Breast epithelium (tissue), 4 donors: ENCODE measurements around the gene DSCAML1. TPM values are rescaled to one million over a fixed set of nuclear protein-coding genes. Genes with fewer than 3 reads are reported as not detected.

ENCODE experiments used
- DNase-seq, 2 donors: peaks; one replicate each; pipeline ENCODE4 v3.0.0-alpha.2; 2019; ENCODE audit warnings: low spot score in 2 of 2
- H3K27ac ChIP-seq, 2 donors: fragments of 200-600 bp; sonication (generic) in 1 of 2; one replicate each; pipeline ENCODE4 v1.5.1; 2016 to 2019; ENCODE audit warnings: mild to moderate bottlenecking in 1 of 2
- H3K27me3 ChIP-seq, 2 donors: fragments of 200-600 bp; sonication (generic) in 1 of 2; one replicate each; pipeline versions ENCODE4 v1.5.1 to v1.6.0; 2017 to 2019; ENCODE audit warnings: control low read depth in 1 of 2, mild to moderate bottlenecking in 1 of 2
- H3K36me3 ChIP-seq: fragments of 200-600 bp; one replicate; pipeline ENCODE4 v1.5.1; 2019
- H3K4me1 ChIP-seq, 2 donors: fragments of 200-600 bp; sonication (generic); one replicate each; pipeline ENCODE4 v1.5.1; 2016 to 2019; ENCODE audit warnings: control low read depth in 1 of 2
- H3K4me3 ChIP-seq, 3 donors: fragments of 200-600 bp; sonication (generic); 1 replicate in 2 of 3; 2 replicates in 1 of 3; pipeline ENCODE4 v1.5.1; 2016 to 2019; ENCODE audit warnings: mild to moderate bottlenecking in 3 of 3, moderate library complexity in 2 of 3
- H3K9me3 ChIP-seq, 2 donors: fragments of 200-600 bp; sonication (generic) in 1 of 2; one replicate each; pipeline ENCODE4 v1.5.1; 2016 to 2019; ENCODE audit warnings: control low read depth in 1 of 2
- POLR2A ChIP-seq: fragments of 450-650 bp; IDR thresholded peaks from one replicate; pipeline ENCODE4 v1.6.1; 2016; ENCODE audit warnings: antibody characterized with exemption, mild to moderate bottlenecking, moderate library complexity
- POLR2AphosphoS5 ChIP-seq, 3 donors: sonication (generic); formaldehyde crosslinking; IDR thresholded peaks; one replicate each; pipeline ENCODE4 v1.6.1; 2017; ENCODE audit warnings: antibody characterized with exemption in 3 of 3
- intact Hi-C: fragments of 100-400 bp; cut with DNase I; formaldehyde crosslinking; loops from one replicate; pipeline ENCODE4 v1.15.1; 2023; ENCODE audit warnings: low total_unique reads
- total RNA-seq, 3 donors: library from RNA; depleted of rRNA; stranded (reverse); fragments of >200 nt; gene quantifications; one replicate each; pipeline ENCODE4 v1.1.0, GENCODE V29; 2016
- TF ChIP-seq, protein P1 (sequence below), 3 donors: fragments of 450-650 bp; IDR thresholded peaks; one replicate each; pipeline ENCODE4 v1.5.1; 2016 to 2017; ENCODE audit warnings: antibody characterized with exemption in 3 of 3, mild to moderate bottlenecking in 3 of 3, moderate library complexity in 3 of 3

DSCAML1 gene
- total RNA-seq, 3 donors from 2014 or later, result 0.33 to 1.8 (median 0.64) TPM

GRCh38 chr11:117501237-117501898 lies 295.6 kb downstream of the DSCAML1 start:
- Histone ChIP-seq H3K9me3 (no peaks in the 10 kb centered on the region), H3K27me3 (no peaks in the 10 kb centered on the region), H3K27ac (no peak overlapping the region), H3K4me3 (no peak overlapping the region), H3K4me1 (no peaks in the 10 kb centered on the region), H3K36me3 (no peaks in the 10 kb centered on the region)
- TF ChIP-seq POLR2A, result no peak
- no peak for TF ChIP-seq POLR2AphosphoS5 (IDR thresholded peaks at IDR 0.05)
- TF ChIP-seq, protein P1, sequence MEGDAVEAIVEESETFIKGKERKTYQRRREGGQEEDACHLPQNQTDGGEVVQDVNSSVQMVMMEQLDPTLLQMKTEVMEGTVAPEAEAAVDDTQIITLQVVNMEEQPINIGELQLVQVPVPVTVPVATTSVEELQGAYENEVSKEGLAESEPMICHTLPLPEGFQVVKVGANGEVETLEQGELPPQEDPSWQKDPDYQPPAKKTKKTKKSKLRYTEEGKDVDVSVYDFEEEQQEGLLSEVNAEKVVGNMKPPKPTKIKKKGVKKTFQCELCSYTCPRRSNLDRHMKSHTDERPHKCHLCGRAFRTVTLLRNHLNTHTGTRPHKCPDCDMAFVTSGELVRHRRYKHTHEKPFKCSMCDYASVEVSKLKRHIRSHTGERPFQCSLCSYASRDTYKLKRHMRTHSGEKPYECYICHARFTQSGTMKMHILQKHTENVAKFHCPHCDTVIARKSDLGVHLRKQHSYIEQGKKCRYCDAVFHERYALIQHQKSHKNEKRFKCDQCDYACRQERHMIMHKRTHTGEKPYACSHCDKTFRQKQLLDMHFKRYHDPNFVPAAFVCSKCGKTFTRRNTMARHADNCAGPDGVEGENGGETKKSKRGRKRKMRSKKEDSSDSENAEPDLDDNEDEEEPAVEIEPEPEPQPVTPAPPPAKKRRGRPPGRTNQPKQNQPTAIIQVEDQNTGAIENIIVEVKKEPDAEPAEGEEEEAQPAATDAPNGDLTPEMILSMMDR (IDR thresholded peaks at IDR 0.05), result no peak
- intact Hi-C loops, result no loop called here
- DNase-seq, result no peak

DNA sequence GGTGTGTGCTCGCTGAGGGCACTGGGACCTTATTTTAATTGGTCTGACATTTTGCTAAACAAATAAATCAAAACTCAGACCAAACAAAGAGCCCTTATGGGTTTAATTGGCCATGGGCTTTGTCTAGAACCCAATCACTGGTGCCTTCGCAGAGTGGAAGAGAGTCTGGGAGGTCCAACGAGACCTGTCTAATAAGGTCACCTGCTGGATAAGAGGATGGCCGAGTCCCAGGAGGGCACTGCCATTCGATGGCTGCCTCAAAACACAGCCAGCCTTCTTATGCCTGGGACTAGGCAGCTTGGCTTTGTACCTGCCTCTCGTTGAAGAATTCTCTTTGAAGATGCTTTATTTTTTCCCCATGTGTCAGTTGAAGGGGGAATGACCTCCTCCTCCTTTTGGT lies 298.2 kb downstream of the DSCAML1 start:
- Histone ChIP-seq H3K4me1 (no peaks in the 10 kb centered on the region), H3K27me3 (no peaks in the 10 kb centered on the region), H3K27ac (no peak overlapping the region), H3K4me3 (no peak overlapping the region), H3K9me3 (no peaks in the 10 kb centered on the region), H3K36me3 (no peaks in the 10 kb centered on the region)
- intact Hi-C loops, result no loop called here
- TF ChIP-seq POLR2A, result no peak
- no peak for TF ChIP-seq POLR2AphosphoS5 (IDR thresholded peaks at IDR 0.05)
- TF ChIP-seq, protein P1 (IDR thresholded peaks at IDR 0.05), result no peak
- no peak for DNase-seq

- H3K4me3 ChIP-seq, result no peak overlapping the region
- TF ChIP-seq POLR2A, result no peak
- TF ChIP-seq, protein P1 (IDR thresholded peaks at IDR 0.05), result no peak
- TF ChIP-seq POLR2AphosphoS5 (IDR thresholded peaks at IDR 0.05), result no peak
- DNase-seq, result no peak
- no peaks in the 10 kb centered on the region for H3K9me3 ChIP-seq
- H3K4me1 ChIP-seq, result no peaks in the 10 kb centered on the region
- no peak overlapping the region for H3K27ac ChIP-seq
- no peaks in the 10 kb centered on the region for H3K27me3 ChIP-seq
- no peaks in the 10 kb centered on the region for H3K36me3 ChIP-seq
- intact Hi-C loops, result no loop called here
Measured at GRCh38 chr11:117497206-117497951, 299.6 kb downstream of the DSCAML1 start.

GRCh38 chr11:117495357-117495756 lies 301.7 kb downstream of the DSCAML1 start:
- Histone ChIP-seq H3K9me3 (no peaks in the 10 kb centered on the region), H3K36me3 (no peaks in the 10 kb centered on the region), H3K4me1 (no peaks in the 10 kb centered on the region), H3K27me3 (no peaks in the 10 kb centered on the region), H3K27ac (no peak overlapping the region), H3K4me3 (no peak overlapping the region)
- DNase-seq, result no peak
- TF ChIP-seq, protein P1 (IDR thresholded peaks at IDR 0.05), result no peak
- no peak for TF ChIP-seq POLR2AphosphoS5 (IDR thresholded peaks at IDR 0.05)
- no peak for TF ChIP-seq POLR2A
- intact Hi-C loops, result no loop called here

DNA sequence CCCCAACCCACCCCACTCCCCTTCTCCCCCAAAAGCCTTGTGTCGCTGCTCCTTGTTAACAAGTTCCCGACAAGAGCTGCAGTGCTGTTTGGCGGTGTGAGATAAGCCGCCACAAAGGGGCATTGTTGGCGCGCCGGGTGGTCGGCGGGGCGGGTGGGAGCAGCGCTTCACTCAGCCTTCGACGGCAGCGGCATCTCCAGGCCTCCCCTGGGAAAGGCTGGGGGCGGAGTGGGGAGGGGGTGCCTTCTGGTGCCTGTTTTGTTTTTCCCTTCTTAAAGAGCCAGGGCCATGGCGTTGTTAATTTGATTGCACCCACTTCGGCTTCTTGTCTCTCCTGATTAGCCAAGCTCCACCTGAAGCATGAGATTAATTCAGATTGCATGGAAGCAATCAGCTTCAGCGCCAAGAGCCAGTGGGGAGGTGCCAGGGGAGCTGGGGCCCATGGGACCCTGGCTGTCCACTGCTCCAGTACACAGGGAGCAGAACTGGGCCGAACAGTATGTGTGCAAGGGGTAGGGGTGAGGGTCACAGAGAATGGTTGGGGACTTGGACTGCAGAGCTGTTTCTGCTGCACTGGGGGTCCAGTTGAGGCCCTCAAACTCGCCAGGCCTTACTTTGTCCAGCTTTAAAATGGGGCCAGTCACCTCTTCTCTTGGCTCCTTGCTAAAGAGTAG lies 304.3 kb downstream of the DSCAML1 start:
- Histone ChIP-seq H3K27me3 (no peaks in the 10 kb centered on the region), H3K4me3 (no peak overlapping the region), H3K9me3 (no peaks in the 10 kb centered on the region), H3K36me3 (no peaks in the 10 kb centered on the region), H3K4me1 (no peaks in the 10 kb centered on the region), H3K27ac (no peak overlapping the region)
- no peak for DNase-seq
- TF ChIP-seq POLR2A, result no peak
- TF ChIP-seq, protein P1 (IDR thresholded peaks at IDR 0.05), result no peak
- TF ChIP-seq POLR2AphosphoS5 (IDR thresholded peaks at IDR 0.05), result no peak
- intact Hi-C loops, result no loop called here
